ENCODE measurements around the gene MOB2. TPM values are rescaled to one million over a fixed set of nuclear protein-coding genes. Genes with fewer than 3 reads are reported as not detected.

MOB2 gene
- total and polyA plus RNA-seq, 2 of the 13 experiments (the other 11 are each of a cell fraction or from before 2014, with no cell fraction given): 21.8 to 27.7 TPM

DNA sequence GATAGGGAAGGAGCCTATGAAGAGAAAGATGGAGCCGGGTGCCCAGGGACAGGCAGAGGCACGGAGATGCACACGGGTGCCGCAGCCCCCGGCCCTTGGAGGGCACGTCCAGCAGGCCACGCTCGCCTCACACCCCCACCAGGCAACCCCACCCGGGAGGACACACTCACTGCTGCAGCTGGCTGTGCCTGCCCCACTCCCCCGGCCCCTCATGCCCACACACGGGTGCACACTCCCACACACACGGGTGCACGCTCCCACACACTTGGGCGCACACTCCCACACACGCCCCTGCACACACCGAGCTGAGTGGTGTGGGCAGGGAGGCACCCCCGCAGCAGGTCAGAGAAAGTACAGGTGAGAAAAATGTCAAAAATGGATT lies 1.1 kb downstream of the MOB2 start:
- Histone ChIP-seq H4K20me1 (ENCODE audit: insufficient read depth, low read length) (peaks cover 11% of the 10 kb centered on the region; the same call in 1 of the 2 replicates), H3K9ac (ENCODE audit: insufficient read depth, low read depth, low read length) (no peak overlapping the region)
- TF ChIP-seq ZNF33B (CRISPR knock-in tag; IDR thresholded peaks at IDR 0.05) (no peak), ZNF772 (CRISPR knock-in tag; IDR thresholded peaks at IDR 0.05) (no peak), ZNF687 (CRISPR knock-in tag; IDR thresholded peaks at IDR 0.05) (no peak), ZNF329 (CRISPR knock-in tag; IDR thresholded peaks at IDR 0.05; ENCODE audit: low read depth) (no peak), TEF (CRISPR knock-in tag; IDR thresholded peaks at IDR 0.05) (no peak)
- TF ChIP-seq, protein P1, sequence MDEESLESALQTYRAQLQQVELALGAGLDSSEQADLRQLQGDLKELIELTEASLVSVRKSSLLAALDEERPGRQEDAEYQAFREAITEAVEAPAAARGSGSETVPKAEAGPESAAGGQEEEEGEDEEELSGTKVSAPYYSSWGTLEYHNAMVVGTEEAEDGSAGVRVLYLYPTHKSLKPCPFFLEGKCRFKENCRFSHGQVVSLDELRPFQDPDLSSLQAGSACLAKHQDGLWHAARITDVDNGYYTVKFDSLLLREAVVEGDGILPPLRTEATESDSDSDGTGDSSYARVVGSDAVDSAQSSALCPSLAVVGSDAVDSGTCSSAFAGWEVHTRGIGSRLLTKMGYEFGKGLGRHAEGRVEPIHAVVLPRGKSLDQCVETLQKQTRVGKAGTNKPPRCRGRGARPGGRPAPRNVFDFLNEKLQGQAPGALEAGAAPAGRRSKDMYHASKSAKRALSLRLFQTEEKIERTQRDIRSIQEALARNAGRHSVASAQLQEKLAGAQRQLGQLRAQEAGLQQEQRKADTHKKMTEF (CRISPR knock-in tag; IDR thresholded peaks at IDR 0.05): no peak
- TF ChIP-seq, protein P2, sequence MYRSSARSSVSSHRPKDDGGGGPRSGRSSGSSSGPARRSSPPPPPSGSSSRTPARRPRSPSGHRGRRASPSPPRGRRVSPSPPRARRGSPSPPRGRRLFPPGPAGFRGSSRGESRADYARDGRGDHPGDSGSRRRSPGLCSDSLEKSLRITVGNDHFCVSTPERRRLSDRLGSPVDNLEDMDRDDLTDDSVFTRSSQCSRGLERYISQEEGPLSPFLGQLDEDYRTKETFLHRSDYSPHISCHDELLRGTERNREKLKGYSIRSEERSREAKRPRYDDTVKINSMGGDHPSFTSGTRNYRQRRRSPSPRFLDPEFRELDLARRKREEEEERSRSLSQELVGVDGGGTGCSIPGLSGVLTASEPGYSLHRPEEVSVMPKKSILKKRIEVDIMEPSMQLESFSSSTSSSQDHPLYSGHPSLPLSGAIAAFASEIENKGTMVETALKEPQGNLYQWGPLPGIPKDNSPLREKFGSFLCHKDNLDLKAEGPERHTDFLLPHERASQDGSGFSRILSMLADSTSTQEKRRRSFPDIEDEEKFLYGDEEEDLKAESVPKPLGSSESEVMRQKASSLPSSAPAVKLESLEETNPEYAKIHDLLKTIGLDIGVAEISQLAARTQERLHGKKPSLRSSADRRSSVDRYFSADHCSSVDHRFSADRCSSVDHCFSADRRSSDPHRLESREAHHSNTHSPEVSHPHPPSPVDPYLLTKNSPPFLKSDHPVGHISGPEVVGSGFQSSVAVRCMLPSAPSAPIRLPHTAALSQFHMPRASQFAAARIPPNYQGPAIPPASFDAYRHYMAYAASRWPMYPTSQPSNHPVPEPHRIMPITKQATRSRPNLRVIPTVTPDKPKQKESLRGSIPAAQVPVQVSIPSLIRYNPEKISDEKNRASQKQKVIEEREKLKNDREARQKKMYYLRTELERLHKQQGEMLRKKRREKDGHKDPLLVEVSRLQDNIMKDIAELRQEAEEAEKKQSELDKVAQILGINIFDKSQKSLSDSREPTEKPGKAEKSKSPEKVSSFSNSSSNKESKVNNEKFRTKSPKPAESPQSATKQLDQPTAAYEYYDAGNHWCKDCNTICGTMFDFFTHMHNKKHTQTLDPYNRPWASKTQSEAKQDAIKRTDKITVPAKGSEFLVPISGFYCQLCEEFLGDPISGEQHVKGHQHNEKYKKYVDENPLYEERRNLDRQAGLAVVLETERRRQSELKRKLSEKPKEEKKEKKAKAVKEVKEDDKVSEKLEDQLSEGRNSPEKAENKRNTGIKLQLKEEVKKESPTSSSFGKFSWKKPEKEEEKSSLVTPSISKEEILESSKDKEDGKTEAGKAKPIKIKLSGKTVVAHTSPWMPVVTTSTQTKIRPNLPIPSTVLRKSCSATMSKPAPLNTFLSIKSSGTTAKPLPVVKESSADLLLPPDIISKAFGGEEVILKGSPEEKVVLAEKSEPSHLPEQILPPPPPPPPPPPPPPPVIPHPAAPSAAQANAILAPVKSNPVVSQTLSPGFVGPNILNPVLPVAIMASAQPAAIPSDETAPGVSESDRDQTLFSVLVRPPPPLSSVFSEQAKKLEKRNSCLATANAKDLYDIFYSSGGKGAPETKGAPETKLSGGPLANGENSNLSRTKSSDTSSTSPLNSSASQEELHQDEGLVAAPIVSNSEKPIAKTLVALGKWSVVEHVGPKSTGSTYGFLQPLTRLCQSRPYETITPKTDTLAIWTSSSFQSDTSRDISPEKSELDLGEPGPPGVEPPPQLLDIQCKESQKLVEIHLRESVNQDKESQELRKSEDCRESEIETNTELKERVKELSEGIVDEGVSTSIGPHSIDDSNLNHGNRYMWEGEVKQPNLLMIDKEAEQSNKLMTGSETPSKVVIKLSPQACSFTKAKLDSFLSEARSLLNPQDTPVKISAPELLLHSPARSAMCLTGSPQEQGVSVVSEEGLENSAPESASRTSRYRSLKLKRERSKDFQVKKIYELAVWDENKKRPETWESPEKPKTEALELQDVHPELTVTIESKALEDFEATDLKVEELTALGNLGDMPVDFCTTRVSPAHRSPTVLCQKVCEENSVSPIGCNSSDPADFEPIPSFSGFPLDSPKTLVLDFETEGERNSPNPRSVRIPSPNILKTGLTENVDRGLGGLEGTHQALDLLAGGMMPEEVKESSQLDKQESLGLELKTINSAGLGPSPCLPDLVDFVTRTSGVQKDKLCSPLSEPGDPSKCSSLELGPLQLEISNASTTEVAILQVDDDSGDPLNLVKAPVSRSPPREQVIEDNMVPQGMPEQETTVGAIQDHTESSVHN (CRISPR knock-in tag; IDR thresholded peaks at IDR 0.05): no peak
- TF ChIP-seq, protein P3, sequence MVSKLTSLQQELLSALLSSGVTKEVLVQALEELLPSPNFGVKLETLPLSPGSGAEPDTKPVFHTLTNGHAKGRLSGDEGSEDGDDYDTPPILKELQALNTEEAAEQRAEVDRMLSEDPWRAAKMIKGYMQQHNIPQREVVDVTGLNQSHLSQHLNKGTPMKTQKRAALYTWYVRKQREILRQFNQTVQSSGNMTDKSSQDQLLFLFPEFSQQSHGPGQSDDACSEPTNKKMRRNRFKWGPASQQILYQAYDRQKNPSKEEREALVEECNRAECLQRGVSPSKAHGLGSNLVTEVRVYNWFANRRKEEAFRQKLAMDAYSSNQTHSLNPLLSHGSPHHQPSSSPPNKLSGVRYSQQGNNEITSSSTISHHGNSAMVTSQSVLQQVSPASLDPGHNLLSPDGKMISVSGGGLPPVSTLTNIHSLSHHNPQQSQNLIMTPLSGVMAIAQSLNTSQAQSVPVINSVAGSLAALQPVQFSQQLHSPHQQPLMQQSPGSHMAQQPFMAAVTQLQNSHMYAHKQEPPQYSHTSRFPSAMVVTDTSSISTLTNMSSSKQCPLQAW (CRISPR knock-in tag; IDR thresholded peaks at IDR 0.05): no peak

More for the DNA sequence above, 1.1 kb downstream of the MOB2 start:
- no peak for DNase-seq (ENCODE audit: low spot score)
- H3K79me2 ChIP-seq (ENCODE audit: insufficient read depth, low read length): no peaks in the 10 kb centered on the region
- no peaks in the 10 kb centered on the region for H3K4me1 ChIP-seq (ENCODE audit: insufficient read depth, low read length)
- no peaks in the 10 kb centered on the region for H3K9me3 ChIP-seq (ENCODE audit: low read length)
- no TSS peak for BruUV-seq (replicated peaks)
- no peak overlapping the region for H2AFZ ChIP-seq (ENCODE audit: low read length)
- H3K4me3 ChIP-seq (replicated peaks in 1 of 3; ENCODE audit: insufficient read depth in 1 of 3, low read depth in 2 of 3, low read length in 3 of 3): no peak overlapping the region
- H3K4me2 ChIP-seq (ENCODE audit: low read depth, low read length): no peak overlapping the region
- no peaks in the 10 kb centered on the region for H3K27me3 ChIP-seq (ENCODE audit: control insufficient read depth in 1 of 2, insufficient read depth in 2 of 2, low read length in 2 of 2)
- in situ Hi-C loops (cut with HindIII; ENCODE audit: extremely low pct_ligation_motif_present, low pct_unique_long_range_greater_than_20kb): no loop called here
- POLR2A ChIA-PET: no interaction called here
- WGBS (ENCODE audit: low lambda C conversion rate): 92% methylated on average over 15 of the region's 17 CpGs
- ATAC-seq: no peak
- no peak for FAIRE-seq
- H3K27ac ChIP-seq (ENCODE audit: extremely low read length, insufficient read depth, low read length): no peak overlapping the region
- H3K36me3 ChIP-seq (replicated peaks in 1 of 2; ENCODE audit: control insufficient read depth in 1 of 2, insufficient read depth in 2 of 2, low read length in 2 of 2): peaks cover 0 to 1% of the 10 kb centered on the region in 2 experiments; a peak in 2 of 5 replicates
- intact Hi-C loops (cut with micrococcal nuclease; ENCODE audit: unreplicated experiment): no loop called here
- CTCF ChIA-PET (ENCODE audit: low intra/inter-chr PET ratio, low total read pairs): no interaction called here
